Endothelial cell of umbilical vein (primary cell): ENCODE measurements around the gene FAM81A. TPM values are rescaled to one million over a fixed set of nuclear protein-coding genes. Genes with fewer than 3 reads are reported as not detected.

Experiments used
- BruUV-seq: library from RNA; stranded (reverse); fragments of 400-500 nt; replicated peaks from 2 replicates; lab custom pipeline; 2021; lab: Mats Ljungman, UMichigan
- CTCF ChIA-PET: fragments of 300-600, 350-600 bp; sonication (Branson Sonifier 250); formaldehyde crosslinking; loops from one replicate; lab custom pipeline; 2021; ENCODE audit warnings: antibody characterized with exemption, inconsistent platforms; lab: Charles Lee
- POLR2A ChIA-PET: fragments of 300-600, 350-600 bp; sonication (Branson Sonifier 250); formaldehyde crosslinking; loops from one replicate; lab custom pipeline; 2021; ENCODE audit warnings: antibody characterized with exemption, inconsistent platforms; lab: Charles Lee
- DNase-seq: peaks from one replicate; pipeline ENCODE4 v3.0.0-alpha.2; 2011; ENCODE audit warnings: low read depth, low spot score
- FAIRE-seq: peaks from 2 replicates; lab custom pipeline; 2011; peaks lifted over from hg19 to GRCh38; lab: Jason Lieb, UNC
- H2AFZ ChIP-seq: 2 replicates; pipeline ENCODE4 v1.6.0; 2012; ENCODE audit warnings: low read depth, low read length, control low read depth, inconsistent platforms
- H3K27ac ChIP-seq: 2 replicates; pipeline ENCODE4 v1.5.1; 2011; ENCODE audit warnings: low read depth, mild to moderate bottlenecking, control low read depth, low read length, moderate library complexity; ENCODE audit not compliant: insufficient read depth
- H3K27me3 ChIP-seq, 2 experiments: 2 replicates each; pipeline versions ENCODE4 v1.6.0 to v1.6.1; 2011; ENCODE audit warnings: low read length in 2 of 2, mixed read lengths in 1 of 2; ENCODE audit not compliant: control insufficient read depth in 2 of 2, insufficient read depth in 2 of 2
- H3K36me3 ChIP-seq, 2 experiments: 2 replicates in 1 of 2; 3 replicates in 1 of 2; pipeline ENCODE4 v1.5.1; 2011; ENCODE audit warnings: low read length in 2 of 2, mild to moderate bottlenecking in 1 of 2, moderate library complexity in 1 of 2; ENCODE audit not compliant: control insufficient read depth in 2 of 2, insufficient read depth in 2 of 2; ENCODE audit errors: extremely low read depth in 1 of 2
- H3K4me1 ChIP-seq: 3 replicates; pipeline ENCODE4 v1.5.1; 2011; ENCODE audit warnings: mild to moderate bottlenecking, low read length; ENCODE audit not compliant: control insufficient read depth, insufficient read depth; ENCODE audit errors: extremely low read depth
- H3K4me2 ChIP-seq: 2 replicates; pipeline ENCODE4 v1.6.1; 2011; ENCODE audit warnings: low read length, control low read depth, mixed read lengths; ENCODE audit not compliant: insufficient read depth
- H3K4me3 ChIP-seq, 3 experiments: fragments of 200-600 bp in 1 of 3; sonication (generic), shearing (Covaris generic) in 1 of 3; replicated peaks in 1 of 3; 2 replicates each; pipeline ENCODE4 v1.5.1; 2011 to 2016; ENCODE audit warnings: control low read depth in 3 of 3, low read length in 3 of 3, mild to moderate bottlenecking in 2 of 3, inconsistent platforms in 1 of 3, low read depth in 1 of 3, moderate library complexity in 1 of 3; ENCODE audit not compliant: insufficient read depth in 1 of 3
- H3K79me2 ChIP-seq: 2 replicates; pipeline ENCODE4 v1.6.0; 2012; ENCODE audit warnings: low read length, inconsistent platforms; ENCODE audit not compliant: control insufficient read depth, insufficient read depth
- H3K9ac ChIP-seq: replicated peaks from 2 replicates; pipeline ENCODE3; 2011; ENCODE audit warnings: low read length, control low read depth; ENCODE audit not compliant: insufficient read depth; ENCODE audit errors: extremely low read depth
- H3K9me1 ChIP-seq: replicated peaks from 3 replicates; pipeline ENCODE4 v1.6.0; 2011; ENCODE audit warnings: mild to moderate bottlenecking, low read length; ENCODE audit not compliant: control insufficient read depth, insufficient read depth; ENCODE audit errors: extremely low read depth
- H3K9me3 ChIP-seq: replicated peaks from 2 replicates; pipeline ENCODE4 v1.5.1; 2012; ENCODE audit warnings: low read length, inconsistent platforms; ENCODE audit not compliant: control insufficient read depth, insufficient read depth
- H4K20me1 ChIP-seq: replicated peaks from 2 replicates; pipeline ENCODE3; 2011; ENCODE audit warnings: mild to moderate bottlenecking, low read length; ENCODE audit not compliant: control insufficient read depth, insufficient read depth; ENCODE audit errors: extremely low read depth
- EZH2 ChIP-seq: IDR thresholded peaks from 2 replicates; pipeline ENCODE4 v1.6.1; 2012; ENCODE audit warnings: borderline replicate concordance, low read depth, mild to moderate bottlenecking, moderate library complexity, low read length, inconsistent platforms; ENCODE audit not compliant: severe bottlenecking
- GATA2 ChIP-seq: IDR thresholded peaks from 2 replicates; pipeline ENCODE4 v1.7.0; 2011; ENCODE audit warnings: low read depth, mild to moderate bottlenecking, moderate library complexity, mixed read lengths, low read length; ENCODE audit not compliant: insufficient read length, insufficient read depth
- JUN ChIP-seq: IDR thresholded peaks from 2 replicates; pipeline ENCODE4 v1.6.1; 2011; ENCODE audit warnings: borderline replicate concordance, low read depth; ENCODE audit not compliant: insufficient read length, insufficient read depth
- MAX ChIP-seq: IDR thresholded peaks from 2 replicates; pipeline ENCODE4 v1.6.1; 2011; ENCODE audit not compliant: insufficient read depth, insufficient read length
- POLR2A ChIP-seq: IDR thresholded peaks from 2 replicates; pipeline ENCODE4 v1.6.1; 2012; ENCODE audit warnings: low read depth, mild to moderate bottlenecking, control low read depth, low read length
- POLR2AphosphoS5 ChIP-seq: IDR thresholded peaks from 2 replicates; pipeline ENCODE4 v1.6.1; 2012; ENCODE audit warnings: low read depth, mild to moderate bottlenecking, control low read depth, low read length, moderate library complexity; ENCODE audit not compliant: insufficient read depth
- dilution Hi-C: fragments of 300-500 bp; cut with MboI; formaldehyde crosslinking; loops from one replicate; pipeline ENCODE4 v1.15.0; 2019; ENCODE audit warnings: low sequenced_read_pairs; ENCODE audit not compliant: extremely low pct_ligation_motif_present
- intact Hi-C: fragments of 100-400 bp; cut with micrococcal nuclease; formaldehyde crosslinking; loops from one replicate; pipeline ENCODE4 v1.10.0; 2022
- polyA plus RNA-seq, 4 experiments: library from polyadenylated mRNA; depleted of rRNA in 3 of 4; stranded (reverse) in 3 of 4; unstranded in 1 of 4; fragments of >200 nt; gene quantifications; 2 replicates each; pipeline versions ENCODE4 v1.2.1 to v1.2.3, GENCODE V29; 2011 to 2012; ENCODE audit warnings: missing spikeins in 1 of 4
- total RNA-seq: library from RNA; stranded (reverse); gene quantifications from 2 replicates; pipeline ENCODE4 v1.2.3, GENCODE V29; 2021

The FAM81A gene
- total and polyA plus RNA-seq, 2 donors (not counting 3 experiments of a cell fraction or from before 2014, with no cell fraction given) = 0.28 to 1.2 TPM

- intact Hi-C loops = no loop called here
- DNase-seq = no peak
- BruUV-seq = no TSS peak
- no peak overlapping the region for H3K27ac ChIP-seq
- no peaks in the 10 kb centered on the region for H3K36me3 ChIP-seq
- no peak overlapping the region for H3K9ac ChIP-seq
- no peak overlapping the region for H3K4me2 ChIP-seq
- H2AFZ ChIP-seq = no peak overlapping the region
- no peak overlapping the region for H3K4me3 ChIP-seq
- ChIA-PET CTCF (interaction anchor here (2.1 to 2.4 kb wide), 2 partner anchors 12 to 18 kb away, joined by 5 to 11 read pairs; no protein-coding TSS in a partner anchor), POLR2A (no interaction called here)
- no peaks in the 10 kb centered on the region for H4K20me1 ChIP-seq
- dilution Hi-C loops = no loop called here
- no peak for TF ChIP-seq EZH2
- no peak for TF ChIP-seq POLR2A
- no peak for TF ChIP-seq GATA2
- no peak for TF ChIP-seq POLR2AphosphoS5
- no peak for TF ChIP-seq MAX
- no peak for TF ChIP-seq JUN
- H3K9me3 ChIP-seq = no peaks in the 10 kb centered on the region
- no peaks in the 10 kb centered on the region for H3K79me2 ChIP-seq
- H3K9me1 ChIP-seq = no peaks in the 10 kb centered on the region
- H3K4me1 ChIP-seq = no peaks in the 10 kb centered on the region
- no peak for FAIRE-seq
- H3K27me3 ChIP-seq = peaks cover 2 to 4% of the 10 kb centered on the region in 2 experiments
These were observed 113.0 kb downstream of the FAM81A start for GRCh38 chr15:59550956-59551355.
